ENCODE data around the gene ANKAR. TPM values are rescaled to one million over a fixed set of nuclear protein-coding genes. Genes with fewer than 3 reads are reported as not detected.
"Not testable (repeated sequence)": the region's sequence is repeated elsewhere in the genome, so short reads cannot be mapped to it uniquely, and the experiment has no call there.

ANKAR gene
- total RNA-seq, 1 donor from 2014 or later, result 17.4 TPM

- no peak for DNase-seq (ENCODE audit: extremely low spot score in 2 of 2)
- H3K4me3 ChIP-seq, result no peak overlapping the region
- no peaks in the 10 kb centered on the region for H3K9me3 ChIP-seq
- H3K27ac ChIP-seq, result no peak overlapping the region
- no peaks in the 10 kb centered on the region for H3K27me3 ChIP-seq
- intact Hi-C loops (cut with DNase I), result no loop called here
- H3K36me3 ChIP-seq, result no peaks in the 10 kb centered on the region
- H3K4me1 ChIP-seq, result no peaks in the 10 kb centered on the region
- TF ChIP-seq POLR2AphosphoS5 (IDR thresholded peaks at IDR 0.05; ENCODE audit: insufficient read depth in 1 of 2, low read depth in 1 of 2) (no peak), POLR2A (IDR thresholded peaks at IDR 0.05) (no peak), CTCF (IDR thresholded peaks at IDR 0.05) (no peak)
Observed at GRCh38 chr2:189648846-189649509, 25.5 kb upstream of the ANKAR start.

GRCh38 chr2:189651284-189651683 lies 23.2 kb upstream of the ANKAR start:
- Histone ChIP-seq H3K27me3 (no peaks in the 10 kb centered on the region), H3K9me3 (no peaks in the 10 kb centered on the region), H3K4me3 (no peak overlapping the region), H3K36me3 (no peaks in the 10 kb centered on the region), H3K4me1 (no peaks in the 10 kb centered on the region), H3K27ac (no peak overlapping the region)
- intact Hi-C loops (cut with DNase I), result no loop called here
- no peak for DNase-seq (ENCODE audit: extremely low spot score in 2 of 2)
- TF ChIP-seq POLR2A (IDR thresholded peaks at IDR 0.05) (no peak), CTCF (IDR thresholded peaks at IDR 0.05) (no peak), POLR2AphosphoS5 (IDR thresholded peaks at IDR 0.05; ENCODE audit: insufficient read depth in 1 of 2, low read depth in 1 of 2) (no peak)

GRCh38 chr2:189653464-189653863 lies 21.0 kb upstream of the ANKAR start:
- intact Hi-C loops (cut with DNase I); H3K27ac ChIP-seq; H3K4me3 ChIP-seq; H3K36me3 ChIP-seq; H3K27me3 ChIP-seq; H3K9me3 ChIP-seq; H3K4me1 ChIP-seq; DNase-seq (ENCODE audit: extremely low spot score in 2 of 2): not testable (repeated sequence)

- intact Hi-C loops (cut with DNase I), result no loop called here
Observed at GRCh38 chr2:189654641-189655040, 19.8 kb upstream of the ANKAR start.

GRCh38 chr2:189657867-189658266 lies 16.6 kb upstream of the ANKAR start:
- H3K4me3 ChIP-seq, result no peak overlapping the region
- H3K27ac ChIP-seq, result no peak overlapping the region
- H3K4me1 ChIP-seq, result peaks cover 10% of the 10 kb centered on the region
- intact Hi-C loops (cut with DNase I), result no loop called here
- DNase-seq (ENCODE audit: extremely low spot score in 2 of 2), result no peak
- no peak for TF ChIP-seq CTCF (IDR thresholded peaks at IDR 0.05)
- no peak for TF ChIP-seq POLR2A (IDR thresholded peaks at IDR 0.05)
- no peak for TF ChIP-seq POLR2AphosphoS5 (IDR thresholded peaks at IDR 0.05; ENCODE audit: insufficient read depth in 1 of 2, low read depth in 1 of 2)
- no peaks in the 10 kb centered on the region for H3K36me3 ChIP-seq
- H3K9me3 ChIP-seq, result no peaks in the 10 kb centered on the region
- no peaks in the 10 kb centered on the region for H3K27me3 ChIP-seq

More at GRCh38 chr2:189654641-189655040, 19.8 kb upstream of the ANKAR start:
- no peaks in the 10 kb centered on the region for H3K4me1 ChIP-seq
- no peaks in the 10 kb centered on the region for H3K9me3 ChIP-seq
- H3K36me3 ChIP-seq, result no peaks in the 10 kb centered on the region
- TF ChIP-seq POLR2A (IDR thresholded peaks at IDR 0.05) (no peak), CTCF (IDR thresholded peaks at IDR 0.05) (no peak), POLR2AphosphoS5 (IDR thresholded peaks at IDR 0.05; ENCODE audit: insufficient read depth in 1 of 2, low read depth in 1 of 2) (no peak)
- no peaks in the 10 kb centered on the region for H3K27me3 ChIP-seq
- H3K27ac ChIP-seq, result no peak overlapping the region
- H3K4me3 ChIP-seq, result no peak overlapping the region
- DNase-seq (ENCODE audit: extremely low spot score in 2 of 2), result no peak
